Dermis lymphatic vessel endothelial cell (primary cell): ENCODE measurements around the gene TOP2A. TPM values are rescaled to one million over a fixed set of nuclear protein-coding genes. Genes with fewer than 3 reads are reported as not detected.

Source experiments
- total RNA-seq: library from RNA; depleted of rRNA; stranded (reverse); fragments of >200 nt; gene quantifications from 2 replicates; pipeline ENCODE4 v1.2.1, GENCODE V29; 2014

Gene TOP2A
- total RNA-seq = 16.1 and 20.0 TPM in 2 replicates

GRCh38 chr17:40417609-40418427, at the start of gene TOP2A:
Gene TOP2A (minus strand): TSS chr17:40417896. CDS start chr17:40417791, 105 bp downstream.

GRCh38 chr17:40443196-40443987, 25.7 kb upstream of the TOP2A start, which contains the start of gene IGFBP4:
Gene IGFBP4 (plus strand): TSS chr17:40443450. CDS start chr17:40443736, 286 bp downstream.

GRCh38 chr17:40364121-40364861, 53.4 kb downstream of the TOP2A start, which contains the start of gene GJD3:
Gene GJD3 (minus strand): TSS chr17:40364737. CDS start chr17:40363815, 922 bp downstream.

Other genes with a start within 250 kb of the TOP2A start
- 0.52 and 1.2 TPM in 2 replicates for gene RAPGEFL1, start 240.4 kb downstream of the TOP2A start, total RNA-seq
- 6.3 and 7.1 TPM in 2 replicates for gene WIPF2, start 198.6 kb downstream of the TOP2A start, total RNA-seq
- 4.1 and 5.3 TPM in 2 replicates for gene CDC6, start 130.0 kb downstream of the TOP2A start, total RNA-seq
- gene RARA, start 108.7 kb downstream of the TOP2A start, total RNA-seq = 6.0 and 8.8 TPM in 2 replicates
- 3.1 and 3.5 TPM in 2 replicates for gene GJD3, start 53.2 kb downstream of the TOP2A start, total RNA-seq
- 242 and 387 TPM in 2 replicates for gene IGFBP4, start 25.6 kb upstream of the TOP2A start, total RNA-seq
- gene TNS4, start 83.7 kb upstream of the TOP2A start, total RNA-seq = not detected in 2 replicates
- under 0.01 TPM in 1 of 2 replicates, not detected in the other for gene CCR7, start 147.6 kb upstream of the TOP2A start, total RNA-seq
- 72.3 and 106 TPM in 2 replicates for gene SMARCE1, start 229.9 kb upstream of the TOP2A start, total RNA-seq
- gene KRT222, start 247.3 kb upstream of the TOP2A start, total RNA-seq = 0.22 and 0.60 TPM in 2 replicates